ENCODE measurements around the gene OR52E2. TPM values are rescaled to one million over a fixed set of nuclear protein-coding genes. Genes with fewer than 3 reads are reported as not detected.

Gene OR52E2
- total RNA-seq, 4 donors from 2014 or later, result 2.7 TPM; not detected in 3

GRCh38 chr11:5092821-5093585 is 33.6 kb upstream of the OR52E2 start:
- no peak for DNase-seq (ENCODE audit: low spot score in 2 of 2)
- intact Hi-C loops (cut with DNase I; ENCODE audit: low total_unique reads), result no loop called here
- 40 to 73% methylated on average over 8 of the region's 8 CpGs for WGBS, 2 donors
- TF ChIP-seq POLR2A (IDR thresholded peaks at IDR 0.05), result no peak
- TF ChIP-seq CTCF (IDR thresholded peaks at IDR 0.05), result no peak
- no peak overlapping the region for H3K4me3 ChIP-seq (ENCODE audit: low read depth, poor library complexity, severe bottlenecking)

- no peak for TF ChIP-seq POLR2A (IDR thresholded peaks at IDR 0.05)
- no peak for TF ChIP-seq CTCF (IDR thresholded peaks at IDR 0.05)
- intact Hi-C loops (cut with DNase I; ENCODE audit: low total_unique reads), result no loop called here
- no peak for DNase-seq (ENCODE audit: low spot score in 2 of 2)
- 88 to 89% methylated on average over 1 of the region's 1 CpG for WGBS, 2 donors
- H3K4me3 ChIP-seq (ENCODE audit: low read depth, poor library complexity, severe bottlenecking), result no peak overlapping the region
Measured at GRCh38 chr11:5090668-5091067, 31.2 kb upstream of the OR52E2 start.

GRCh38 chr11:5088556-5088955 is 29.1 kb upstream of the OR52E2 start:
- intact Hi-C loops (cut with DNase I; ENCODE audit: low total_unique reads), result no loop called here

GRCh38 chr11:5083602-5084001 is 24.2 kb upstream of the OR52E2 start:
- DNase-seq (ENCODE audit: low spot score in 2 of 2), result no peak
- H3K4me3 ChIP-seq (ENCODE audit: low read depth, poor library complexity, severe bottlenecking), result no peak overlapping the region
- intact Hi-C loops (cut with DNase I; ENCODE audit: low total_unique reads), result no loop called here
- TF ChIP-seq POLR2A (IDR thresholded peaks at IDR 0.05) (no peak), CTCF (IDR thresholded peaks at IDR 0.05) (no peak)

More at GRCh38 chr11:5088556-5088955, 29.1 kb upstream of the OR52E2 start:
- no peak overlapping the region for H3K4me3 ChIP-seq (ENCODE audit: low read depth, poor library complexity, severe bottlenecking)
- DNase-seq (ENCODE audit: low spot score in 2 of 2), result no peak
- TF ChIP-seq POLR2A (IDR thresholded peaks at IDR 0.05), result no peak
- TF ChIP-seq CTCF (IDR thresholded peaks at IDR 0.05), result no peak

GRCh38 chr11:5081405-5081804 is 22.0 kb upstream of the OR52E2 start:
- 71 to 79% methylated on average over 2 of the region's 2 CpGs for WGBS, 2 donors
- intact Hi-C loops (cut with DNase I; ENCODE audit: low total_unique reads), result no loop called here
- TF ChIP-seq POLR2A (IDR thresholded peaks at IDR 0.05) (no peak), CTCF (IDR thresholded peaks at IDR 0.05) (no peak)

GRCh38 chr11:5071799-5072198 is 12.4 kb upstream of the OR52E2 start:
- no peak for DNase-seq (ENCODE audit: low spot score in 2 of 2)
- no peak overlapping the region for H3K4me3 ChIP-seq (ENCODE audit: low read depth, poor library complexity, severe bottlenecking)
- intact Hi-C loops (cut with DNase I; ENCODE audit: low total_unique reads), result no loop called here
- TF ChIP-seq CTCF (IDR thresholded peaks at IDR 0.05), result no peak
- no peak for TF ChIP-seq POLR2A (IDR thresholded peaks at IDR 0.05)
- 51 to 61% methylated on average over 3 of the region's 3 CpGs for WGBS, 2 donors

More at GRCh38 chr11:5081405-5081804, 22.0 kb upstream of the OR52E2 start:
- no peak overlapping the region for H3K4me3 ChIP-seq (ENCODE audit: low read depth, poor library complexity, severe bottlenecking)
- DNase-seq (ENCODE audit: low spot score in 2 of 2), result no peak

Measured in lower leg skin (tissue), 4 donors.